Adrenal gland (tissue), 12 donors: ENCODE measurements around the gene KRTAP13-3. TPM values are rescaled to one million over a fixed set of nuclear protein-coding genes. Genes with fewer than 3 reads are reported as not detected.

Experiments
- DNase-seq, 7 donors: peaks; one replicate each; pipeline ENCODE4 v3.0.0-alpha.2; 2019 to 2020
- H3K27ac ChIP-seq, 5 donors: fragments of 200-600 bp; sonication (generic) in 4 of 5; 1 replicate in 3 of 5; 2 replicates in 2 of 5; pipeline versions ENCODE4 v1.5.1 to v1.8.0; 2016 to 2020; ENCODE audit warnings: mild to moderate bottlenecking in 1 of 5
- H3K27me3 ChIP-seq: fragments of 200-600 bp; 2 replicates; pipeline ENCODE4 v1.8.0; 2021
- H3K36me3 ChIP-seq, 2 donors: fragments of 200-600 bp; replicated peaks in 1 of 2; 1 replicate in 1 of 2; 2 replicates in 1 of 2; pipeline versions ENCODE4 v1.5.1 to v1.8.0; 2018 to 2022
- H3K4me1 ChIP-seq, 2 donors: fragments of 200-600 bp; replicated peaks in 1 of 2; 1 replicate in 1 of 2; 2 replicates in 1 of 2; pipeline versions ENCODE4 v1.5.1 to v1.8.0; 2018 to 2021
- H3K4me3 ChIP-seq, 4 donors: fragments of 200-600 bp; sonication (generic) in 3 of 4; one replicate each; pipeline ENCODE4 v1.5.1; 2016 to 2018
- H3K9me3 ChIP-seq, 3 donors: fragments of 200-600 bp; sonication (generic) in 1 of 3; replicated peaks in 1 of 3; 1 replicate in 2 of 3; 2 replicates in 1 of 3; pipeline versions ENCODE4 v1.5.1 to v1.8.0; 2016 to 2021
- POLR2A ChIP-seq, 2 donors: fragments of 450-650 bp; IDR thresholded peaks; one replicate each; pipeline ENCODE4 v1.6.1; 2017; ENCODE audit warnings: antibody characterized with exemption in 2 of 2, mild to moderate bottlenecking in 2 of 2, moderate library complexity in 1 of 2
- WGBS, 4 donors: extraction: QIAGEN DNeasy Blood & Tissue Kit in 2 of 4; methylation state at CpG; one replicate each; pipeline versions ENCODE4 v1.1.5 to v1.1.7; 2013 to 2017; 5-methylcytosine and 5-hydroxymethylcytosine counted together
- intact Hi-C, 2 donors: fragments of 100-400 bp; cut with DNase I; formaldehyde crosslinking; loops; one replicate each; pipeline versions ENCODE4 v1.14.1 to v1.15.0; 2022 to 2023
- polyA plus RNA-seq, 3 donors: library from polyadenylated mRNA; stranded (reverse); fragments of 200-250 nt in 2 of 3; fragments of 350-450 nt in 1 of 3; fragmentation: Illumina TruSeq in 1 of 3; extraction: RNeasy Lipid Tissue Mini Kit (QIAGEN cat#74804) in 1 of 3; gene quantifications; one replicate each; pipeline ENCODE4 v1.2.3, GENCODE V29; 2013 to 2014
- total RNA-seq, 9 donors: library from RNA; depleted of rRNA in 4 of 9; stranded (reverse); fragments of >200 nt in 4 of 9; fragments of 120-200 nt in 1 of 9; fragmentation: NEBNext Ultra II Directional in 1 of 9; extraction: Animal tissue kit (Norgen Biotek cat#: 25700) in 1 of 9; gene quantifications; one replicate each; pipeline versions ENCODE4 v1.1.0 to v1.2.4, GENCODE V29; 2013 to 2023
- TF ChIP-seq, protein P1 (sequence below), 6 experiments: fragments of 450-650 bp in 4 of 6; fragments of 200-600 bp in 2 of 6; sonication (generic) in 1 of 6; IDR thresholded peaks; 1 replicate in 5 of 6; 2 replicates in 1 of 6; pipeline versions ENCODE4 v1.5.1 to v1.8.0; 2016 to 2021; ENCODE audit warnings: antibody characterized with exemption in 6 of 6, mild to moderate bottlenecking in 2 of 6, moderate library complexity in 1 of 6
- donor health status: healthy with polysubstance abuse.
- donor health status: Bipolar disorder and iron deficiency.
- donor health status: DM: yes; HTN: yes; CAD: no.
- donor health status: DM: no; HTN: no; CAD: no.
- donor health status: DM: no; HTN: no; CAD: no.
- donor health status: DM: yes; HTN: yes; CAD: no.

Gene KRTAP13-3
- total and polyA plus RNA-seq, 12 donors = not detected

DNA sequence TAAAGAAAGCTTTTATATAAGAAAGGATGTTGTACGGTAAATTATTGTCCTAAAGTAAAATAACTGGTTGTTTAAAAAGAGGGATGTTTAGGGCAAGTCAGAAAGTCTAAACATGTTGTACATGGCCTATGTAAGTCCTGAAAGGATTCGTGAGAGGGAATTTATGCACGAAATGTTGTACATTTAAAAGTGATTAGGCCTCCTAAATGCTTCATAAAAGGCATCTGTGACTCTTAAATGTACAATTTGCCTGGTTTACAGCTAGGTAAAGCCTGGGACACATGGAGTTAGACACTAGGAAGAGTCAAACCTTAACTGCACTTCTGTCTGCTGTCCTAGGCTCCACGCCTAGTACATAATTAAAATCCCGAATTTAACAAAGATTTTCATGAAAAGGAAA, 9.7 kb downstream of the KRTAP13-3 start:
- no peaks in the 10 kb centered on the region for H3K27me3 ChIP-seq
- no peaks in the 10 kb centered on the region for H3K4me1 ChIP-seq
- DNase-seq = no peak
- TF ChIP-seq, protein P1, sequence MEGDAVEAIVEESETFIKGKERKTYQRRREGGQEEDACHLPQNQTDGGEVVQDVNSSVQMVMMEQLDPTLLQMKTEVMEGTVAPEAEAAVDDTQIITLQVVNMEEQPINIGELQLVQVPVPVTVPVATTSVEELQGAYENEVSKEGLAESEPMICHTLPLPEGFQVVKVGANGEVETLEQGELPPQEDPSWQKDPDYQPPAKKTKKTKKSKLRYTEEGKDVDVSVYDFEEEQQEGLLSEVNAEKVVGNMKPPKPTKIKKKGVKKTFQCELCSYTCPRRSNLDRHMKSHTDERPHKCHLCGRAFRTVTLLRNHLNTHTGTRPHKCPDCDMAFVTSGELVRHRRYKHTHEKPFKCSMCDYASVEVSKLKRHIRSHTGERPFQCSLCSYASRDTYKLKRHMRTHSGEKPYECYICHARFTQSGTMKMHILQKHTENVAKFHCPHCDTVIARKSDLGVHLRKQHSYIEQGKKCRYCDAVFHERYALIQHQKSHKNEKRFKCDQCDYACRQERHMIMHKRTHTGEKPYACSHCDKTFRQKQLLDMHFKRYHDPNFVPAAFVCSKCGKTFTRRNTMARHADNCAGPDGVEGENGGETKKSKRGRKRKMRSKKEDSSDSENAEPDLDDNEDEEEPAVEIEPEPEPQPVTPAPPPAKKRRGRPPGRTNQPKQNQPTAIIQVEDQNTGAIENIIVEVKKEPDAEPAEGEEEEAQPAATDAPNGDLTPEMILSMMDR (IDR thresholded peaks at IDR 0.05) = no peak
- no peak overlapping the region for H3K4me3 ChIP-seq
- no peaks in the 10 kb centered on the region for H3K36me3 ChIP-seq
- H3K9me3 ChIP-seq = no peaks in the 10 kb centered on the region
- intact Hi-C loops = no loop called here
- no peak overlapping the region for H3K27ac ChIP-seq
- WGBS, 4 donors = 63 to 71% (median 64%) methylated on average over 5 of the region's 5 CpGs

DNA sequence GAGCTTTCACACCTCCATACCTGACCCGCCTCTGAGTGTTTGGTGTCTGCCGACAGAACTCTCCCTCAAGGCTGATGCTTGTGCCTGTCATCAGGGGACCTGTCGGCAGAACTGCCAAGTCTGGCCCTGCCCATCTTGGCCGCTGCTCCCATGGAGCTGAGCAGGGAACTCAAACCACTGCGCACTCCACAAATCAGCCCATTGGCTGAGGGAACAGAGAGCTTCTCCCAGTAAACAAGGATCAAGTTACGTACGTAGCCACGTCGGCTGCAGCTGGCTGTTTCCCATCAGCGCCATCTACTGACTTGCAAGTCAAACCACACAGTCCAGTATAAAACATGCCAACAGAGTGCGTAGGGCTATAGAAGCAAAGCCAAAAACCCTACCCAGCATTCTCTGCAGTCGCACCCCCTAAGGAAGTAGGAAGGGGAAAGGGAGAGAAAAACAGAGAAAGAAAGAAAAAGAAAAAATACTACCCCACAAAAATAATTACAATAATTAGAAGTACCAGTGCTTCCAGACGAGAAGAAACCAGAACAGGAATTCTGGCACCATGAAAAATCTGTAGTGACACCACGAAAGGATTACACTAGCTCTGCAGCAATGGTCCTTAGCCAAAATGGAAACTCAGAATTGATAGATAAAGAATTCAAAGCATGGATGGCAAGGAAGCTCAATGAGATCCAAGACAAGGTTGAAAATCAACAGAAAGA, 16.8 kb downstream of the KRTAP13-3 start:
- Histone ChIP-seq H3K4me3 (no peak overlapping the region), H3K36me3 (no peaks in the 10 kb centered on the region), H3K27ac (no peak overlapping the region), H3K4me1 (no peaks in the 10 kb centered on the region), H3K9me3 (no peaks in the 10 kb centered on the region), H3K27me3 (no peaks in the 10 kb centered on the region)
- peak in 1 of 7 donors; percentile 8 for DNase-seq
- intact Hi-C loops = no loop called here
- 26 to 41% (median 36%) methylated on average over 11 to 14 of the region's 14 CpGs for WGBS, 4 donors
- TF ChIP-seq, protein P1 (IDR thresholded peaks at IDR 0.05) = no peak
- TF ChIP-seq POLR2A (IDR thresholded peaks at IDR 0.05) = no peak

DNA sequence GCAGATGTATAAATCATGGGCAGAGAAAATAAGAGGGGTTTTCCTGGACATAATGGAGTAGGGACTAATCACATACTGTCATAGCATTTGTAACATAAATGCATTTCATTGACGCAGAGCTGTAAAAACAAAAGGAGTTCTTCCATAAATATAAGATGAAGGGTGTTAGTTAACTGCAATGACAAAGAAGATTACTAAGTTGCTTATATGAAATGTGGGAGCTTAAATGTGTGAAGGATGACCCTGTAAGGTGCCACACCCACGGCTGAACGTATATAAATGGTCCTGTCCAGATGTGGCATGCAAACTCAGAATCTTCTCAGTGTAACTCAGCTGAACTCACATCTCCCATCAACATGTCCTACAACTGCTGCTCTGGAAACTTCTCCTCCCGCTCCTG, 30.0 kb downstream of the KRTAP13-3 start, which contains the start of gene KRTAP13-1:
Gene KRTAP13-1 (plus strand): TSS at position 301 of the 400 bp plus-strand sequence. CDS start 56 bp downstream, at position 357.
- WGBS, 4 donors = 43 to 58% (median 52%) methylated on average over 4 of the region's 4 CpGs
- no peaks in the 10 kb centered on the region for H3K27me3 ChIP-seq
- intact Hi-C loops = no loop called here

DNA sequence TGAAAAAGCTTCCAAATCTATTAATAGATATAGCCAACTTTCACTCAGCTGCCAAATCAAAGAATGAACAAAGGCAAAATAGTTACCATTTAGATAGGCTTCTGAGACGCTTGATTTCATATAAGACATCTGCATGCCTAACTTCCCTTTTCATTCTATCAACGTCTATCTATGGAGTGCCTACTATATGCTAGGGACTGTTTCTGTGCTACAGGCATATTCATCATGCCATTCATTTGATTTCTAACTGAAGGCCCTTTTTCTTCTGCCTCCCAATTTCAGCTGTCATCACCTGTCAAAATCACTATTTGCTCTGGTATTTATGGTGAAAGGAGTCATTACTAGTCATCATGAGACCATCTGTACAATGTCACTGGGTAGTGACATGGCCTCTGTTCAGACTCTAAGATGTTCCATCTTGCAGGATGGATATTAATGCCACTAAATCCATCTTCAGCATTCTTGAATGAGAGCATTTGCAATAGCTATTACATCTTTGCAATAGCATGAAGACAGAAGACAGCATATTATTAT, 34.2 kb downstream of the KRTAP13-3 start:
- Histone ChIP-seq H3K9me3 (no peaks in the 10 kb centered on the region), H3K4me3 (no peak overlapping the region), H3K27me3 (no peaks in the 10 kb centered on the region), H3K36me3 (no peaks in the 10 kb centered on the region), H3K4me1 (no peaks in the 10 kb centered on the region), H3K27ac (no peak overlapping the region)
- intact Hi-C loops = no loop called here
- whole genome bisulfite sequencing, 4 donors = 40 to 58% (median 47%) methylated on average over 2 of the region's 2 CpGs
- no peak for DNase-seq
- no peak for TF ChIP-seq POLR2A (IDR thresholded peaks at IDR 0.05)
- TF ChIP-seq, protein P1 (IDR thresholded peaks at IDR 0.05) = no peak

More for the DNA sequence above, 30.0 kb downstream of the KRTAP13-3 start, which contains the start of gene KRTAP13-1:
- Histone ChIP-seq H3K4me1 (no peaks in the 10 kb centered on the region), H3K36me3 (no peaks in the 10 kb centered on the region), H3K27ac (no peak within 1 kb of the TSS), H3K9me3 (no peaks in the 10 kb centered on the region), H3K4me3 (no peak within 1 kb of the TSS)
- DNase-seq = no peak
- TF ChIP-seq, protein P1 (IDR thresholded peaks at IDR 0.05) = no peak
- TF ChIP-seq POLR2A (IDR thresholded peaks at IDR 0.05) = no peak
